ENCODE measurements around the gene OR51M1. TPM values are rescaled to one million over a fixed set of nuclear protein-coding genes. Genes with fewer than 3 reads are reported as not detected.
"Not testable (repeated sequence)": the region's sequence is repeated elsewhere in the genome, so short reads cannot be mapped to it uniquely, and the experiment has no call there.

The OR51M1 gene, protein sequence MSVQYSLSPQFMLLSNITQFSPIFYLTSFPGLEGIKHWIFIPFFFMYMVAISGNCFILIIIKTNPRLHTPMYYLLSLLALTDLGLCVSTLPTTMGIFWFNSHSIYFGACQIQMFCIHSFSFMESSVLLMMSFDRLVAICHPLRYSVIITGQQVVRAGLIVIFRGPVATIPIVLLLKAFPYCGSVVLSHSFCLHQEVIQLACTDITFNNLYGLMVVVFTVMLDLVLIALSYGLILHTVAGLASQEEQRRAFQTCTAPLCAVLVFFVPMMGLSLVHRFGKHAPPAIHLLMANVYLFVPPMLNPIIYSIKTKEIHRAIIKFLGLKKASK
- not detected for polyA plus RNA-seq (2012; ENCODE audit: insufficient read depth, insufficient read length)

DNA sequence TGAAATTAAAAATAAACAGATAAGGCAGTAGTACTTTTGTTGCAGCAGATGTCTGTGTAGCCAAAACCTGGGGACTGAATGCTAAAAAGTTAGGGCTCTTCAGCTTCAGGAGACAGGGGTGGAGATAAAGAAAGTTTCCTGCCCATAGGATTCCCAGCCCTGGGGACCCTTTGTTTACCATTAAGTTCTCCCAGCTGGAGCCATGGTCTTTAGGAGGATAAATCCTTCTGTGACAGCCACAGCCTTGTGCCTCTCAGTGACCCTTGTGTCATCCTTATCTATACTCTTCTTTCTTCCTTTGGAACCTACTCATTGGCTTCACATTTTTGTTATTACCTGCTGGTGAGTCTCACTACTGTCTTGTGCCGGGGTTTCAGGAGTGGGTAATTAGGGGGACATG is at the start of gene OR51M1:
TSS of gene OR51M1 (plus strand) at position 237 of the 400 bp plus-strand sequence. CDS start 5,587 bp downstream, outside the sequence.
- no peak for DNase-seq (ENCODE audit: low read depth, low spot score)
- H3K4me3 ChIP-seq (ENCODE audit: low read length), result no peak within 1 kb of the TSS

DNA sequence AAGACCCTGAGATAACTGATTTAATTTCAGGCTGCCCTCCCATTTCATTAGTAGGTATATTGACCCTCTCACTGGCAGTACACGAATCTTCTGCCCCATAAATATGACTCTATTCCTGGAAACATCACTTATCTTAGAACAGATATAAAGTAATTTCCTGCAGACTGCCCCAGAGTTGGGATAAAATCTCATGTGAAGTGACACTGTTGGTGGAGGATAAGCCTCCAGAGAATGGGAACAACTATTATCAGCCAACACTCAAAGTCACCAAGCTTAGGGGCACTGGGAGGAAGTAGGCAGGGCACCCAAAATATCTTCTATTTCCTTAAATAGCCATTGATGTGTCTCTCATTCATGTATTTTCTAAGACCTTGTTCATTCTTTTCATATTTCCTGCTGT is 48.4 kb upstream of the OR51M1 start:
- no peak for DNase-seq (ENCODE audit: low read depth, low spot score)
- no peak overlapping the region for H3K4me3 ChIP-seq (ENCODE audit: low read length)

DNA sequence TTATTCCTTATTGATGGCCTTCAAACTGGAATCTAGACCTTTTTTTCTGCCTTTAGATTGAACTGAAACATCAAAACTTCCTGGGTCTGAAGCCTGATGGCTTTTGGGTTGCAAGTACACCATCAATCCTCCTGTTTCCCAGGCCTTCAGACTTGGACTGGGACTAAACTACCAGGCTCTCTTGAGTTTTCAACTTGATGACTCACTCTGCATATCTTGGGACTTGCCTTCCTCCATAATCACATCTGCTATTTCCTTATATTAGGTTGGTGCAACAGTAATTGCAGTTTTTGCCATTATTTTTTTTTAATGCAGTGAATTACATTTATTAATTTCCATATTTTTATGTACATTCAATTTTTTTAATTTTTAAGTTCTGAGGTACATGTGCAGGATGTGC is 47.3 kb upstream of the OR51M1 start:
- no peak overlapping the region for H3K4me3 ChIP-seq (ENCODE audit: low read length)
- no peak for DNase-seq (ENCODE audit: low read depth, low spot score)

DNA sequence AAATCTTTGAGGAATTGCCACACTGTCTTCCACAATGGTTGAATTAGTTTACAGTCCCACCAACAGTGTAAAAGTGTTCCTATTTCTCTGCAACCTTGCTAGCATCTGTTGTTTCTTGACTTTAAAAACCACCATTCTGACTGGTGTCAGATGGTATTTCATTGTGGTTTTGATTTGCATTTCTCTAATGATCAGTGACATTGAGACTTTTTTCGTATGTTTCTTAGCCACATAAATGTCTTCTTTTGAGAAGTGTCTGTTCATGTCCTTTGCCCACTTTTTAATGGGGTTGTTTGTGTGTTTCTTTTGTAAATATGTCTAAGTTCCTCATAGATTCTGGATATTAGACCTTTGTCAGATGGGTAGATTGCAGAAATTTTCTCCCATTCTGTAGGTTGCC is 46.4 kb upstream of the OR51M1 start:
- H3K4me3 ChIP-seq (ENCODE audit: low read length); DNase-seq (ENCODE audit: low read depth, low spot score): not testable (repeated sequence)

DNA sequence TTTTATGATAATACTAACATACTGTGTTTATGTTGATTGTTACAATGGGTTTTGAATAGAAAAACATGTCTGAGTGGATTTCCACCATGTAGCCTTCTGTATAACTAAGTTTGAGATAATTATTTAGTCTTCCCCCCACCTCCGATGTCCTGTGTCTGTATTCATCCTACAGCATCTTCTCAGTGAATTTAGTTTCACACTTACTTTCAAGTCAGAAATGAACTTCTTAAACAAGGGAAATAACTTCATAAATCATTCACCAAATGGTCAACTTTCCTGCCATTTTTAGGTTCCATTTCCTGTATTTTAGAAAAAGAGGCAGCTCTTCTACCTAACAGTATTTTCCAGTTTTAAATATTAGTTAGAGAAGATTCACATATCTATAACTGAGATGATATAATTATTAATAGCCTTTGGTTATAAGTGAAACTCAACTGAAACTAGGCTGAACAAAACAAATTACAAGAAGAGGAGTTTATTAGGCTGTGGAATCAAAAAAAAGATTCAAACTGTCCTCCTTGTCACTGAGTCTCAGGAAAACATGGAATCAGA is 43.8 kb upstream of the OR51M1 start:
- DNase-seq (ENCODE audit: low read depth, low spot score), result no peak

DNA sequence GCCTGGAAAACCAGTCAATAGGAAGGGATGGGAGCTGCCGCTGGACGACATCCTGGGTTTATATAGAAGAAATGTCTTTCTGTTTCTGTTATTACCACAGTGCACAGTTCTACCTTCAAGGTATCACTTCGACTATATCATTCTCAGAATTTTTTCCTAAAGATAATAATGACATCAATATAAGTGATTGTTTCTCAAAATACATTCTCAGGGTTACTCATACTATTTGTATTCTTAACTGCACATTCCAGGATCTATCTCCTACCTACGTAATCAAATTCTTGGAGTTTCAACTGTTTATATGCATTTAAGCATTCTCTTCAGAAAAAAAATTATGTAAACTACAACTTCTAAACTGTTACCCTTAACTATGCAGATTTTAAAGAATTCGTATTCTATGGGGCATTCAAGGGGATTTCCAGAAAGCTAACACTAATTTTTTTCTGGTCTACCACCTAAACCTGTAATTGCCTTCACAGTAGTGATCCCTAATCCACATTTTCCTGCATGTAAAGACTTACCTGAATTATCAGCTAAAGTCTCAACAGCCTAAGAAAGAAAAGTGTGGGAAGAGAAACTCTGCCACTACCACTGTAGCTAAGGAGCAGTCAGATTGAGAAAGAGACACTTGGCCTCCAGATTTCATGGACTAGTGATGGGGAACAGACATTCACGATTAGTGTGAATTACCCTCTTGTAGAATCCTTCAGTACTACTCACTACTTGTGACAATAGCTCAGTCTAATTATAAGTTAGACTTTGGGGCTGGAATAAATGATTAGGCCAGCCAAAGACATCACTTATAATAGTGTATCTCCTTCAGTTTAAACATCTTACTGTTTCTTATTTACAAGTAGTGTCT is 39.9 kb upstream of the OR51M1 start, which contains the start of gene OR51B5:
TSS of gene OR51B5 (minus strand) at position 51 of the 862 bp plus-strand sequence. CDS start at position 51, 0 bp downstream.
- no peak within 1 kb of the TSS for H3K4me3 ChIP-seq (ENCODE audit: low read length)
- no peak for DNase-seq (ENCODE audit: low read depth, low spot score)

More for the DNA sequence above, 43.8 kb upstream of the OR51M1 start:
- no peak overlapping the region for H3K4me3 ChIP-seq (ENCODE audit: low read length)

DNA sequence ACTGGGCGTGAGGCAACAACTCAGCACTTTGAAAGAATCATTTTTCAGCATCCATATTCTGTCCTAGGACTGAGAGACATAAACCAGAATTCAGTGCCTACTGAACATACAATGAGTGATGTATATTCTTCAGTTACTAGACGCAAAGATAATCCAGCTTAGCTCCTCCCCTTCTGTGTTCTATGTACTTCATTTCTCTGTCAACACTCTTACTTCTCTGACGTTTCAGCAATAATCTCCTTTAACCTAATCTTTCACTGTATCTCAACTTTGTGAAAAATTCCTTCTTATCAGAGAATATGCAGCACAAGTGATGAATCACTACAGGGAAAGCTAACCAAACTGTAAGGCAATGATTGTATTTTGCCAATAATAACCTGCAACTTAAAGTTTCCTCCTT is 37.8 kb upstream of the OR51M1 start:
- no peak overlapping the region for H3K4me3 ChIP-seq (ENCODE audit: low read length)

DNA sequence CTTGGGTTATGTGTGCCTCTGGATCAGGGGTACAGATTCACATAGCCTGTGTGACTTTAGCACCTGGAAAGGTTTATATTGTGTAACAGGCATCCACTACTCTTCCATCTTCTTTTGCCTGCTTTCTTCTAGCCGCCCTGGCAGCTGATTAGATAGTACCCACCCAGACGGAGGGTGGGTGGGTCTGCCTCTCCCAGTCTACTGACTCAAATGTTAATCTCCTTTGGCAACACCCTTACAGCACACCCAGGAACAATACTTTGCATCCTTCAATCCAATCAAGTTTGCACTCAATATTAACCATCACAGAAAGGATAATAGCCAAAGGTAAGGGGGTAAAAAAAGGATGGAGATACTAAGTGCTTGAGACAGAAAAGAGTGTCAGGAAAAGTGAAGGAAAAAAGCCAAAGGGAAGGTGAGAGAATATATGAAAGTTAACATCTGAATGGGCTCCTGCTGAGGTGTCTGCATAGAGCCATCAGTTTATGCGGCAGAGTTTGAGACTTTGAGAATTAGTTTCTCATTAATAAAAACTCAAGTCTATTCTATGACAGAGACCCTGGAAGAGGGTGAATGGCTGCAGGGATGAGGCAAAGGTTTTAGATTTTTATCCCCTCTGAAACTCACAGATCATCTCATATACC is 34.9 kb upstream of the OR51M1 start:
- H3K4me3 ChIP-seq (ENCODE audit: low read length), result no peak overlapping the region
- DNase-seq (ENCODE audit: low read depth, low spot score), result no peak

More for the DNA sequence above, 37.8 kb upstream of the OR51M1 start:
- no peak for DNase-seq (ENCODE audit: low read depth, low spot score)

DNA sequence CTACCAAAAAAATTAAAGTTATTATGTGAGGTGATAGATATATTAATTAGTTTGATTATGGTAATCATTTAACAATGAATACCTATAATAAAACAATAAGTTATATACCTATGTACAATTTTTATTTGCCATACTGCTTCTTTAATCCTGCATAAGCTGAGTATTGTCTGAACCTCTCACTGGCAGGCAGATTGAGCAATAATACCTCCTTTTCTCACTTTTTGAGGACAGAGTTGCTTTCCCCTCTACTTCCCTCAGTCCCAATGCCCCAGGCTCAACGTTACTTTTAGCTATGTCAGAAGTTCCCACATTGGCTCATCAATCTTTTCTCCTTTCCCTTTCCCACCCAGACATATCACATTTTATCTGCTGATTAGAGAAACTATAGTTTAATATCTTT is 34.1 kb upstream of the OR51M1 start:
- no peak overlapping the region for H3K4me3 ChIP-seq (ENCODE audit: low read length)
- DNase-seq (ENCODE audit: low read depth, low spot score), result no peak

DNA sequence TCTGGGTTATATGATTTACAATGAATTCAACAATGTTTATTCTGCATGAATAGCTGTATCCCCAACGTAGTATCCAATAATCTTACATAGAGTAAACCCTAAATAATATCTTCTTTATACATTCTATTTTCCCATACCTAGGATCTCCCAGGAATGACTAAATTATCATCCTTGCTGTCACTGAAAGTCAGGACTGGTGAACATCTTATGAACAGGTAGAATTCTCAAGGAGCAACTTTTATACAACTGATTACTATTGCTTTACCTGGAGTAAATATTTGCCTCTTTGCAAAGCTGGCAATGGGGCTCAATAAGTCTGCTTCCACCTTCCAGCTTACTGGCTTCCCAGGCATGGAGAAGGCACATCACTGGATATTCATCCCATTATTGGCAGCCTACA is 32.4 kb upstream of the OR51M1 start, which contains the start of gene OR51B6:
TSS of gene OR51B6 (plus strand) at position 301 of the 400 bp plus-strand sequence. CDS start at position 301, 0 bp downstream.
- DNase-seq (ENCODE audit: low read depth, low spot score), result no peak
- H3K4me3 ChIP-seq (ENCODE audit: low read length), result no peak within 1 kb of the TSS

DNA sequence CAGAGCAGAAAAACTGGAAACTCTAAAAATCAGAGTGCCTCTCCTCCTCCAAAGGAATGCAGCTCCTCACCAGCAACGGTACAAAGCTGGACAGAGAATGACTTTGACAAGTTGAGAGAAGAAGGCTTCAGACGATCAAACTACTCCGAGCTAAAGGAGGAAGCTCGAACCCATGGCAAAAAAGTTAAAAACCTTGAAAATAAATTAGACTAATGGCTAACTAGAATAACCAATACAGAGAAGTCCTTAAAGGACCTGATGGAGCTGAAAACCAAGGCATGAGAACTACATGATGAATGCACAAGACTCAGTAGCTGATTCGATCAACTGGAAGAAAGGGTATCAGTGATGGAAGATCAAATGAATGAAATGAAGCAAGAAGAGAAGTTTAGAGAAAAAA is 27.6 kb upstream of the OR51M1 start:
- not testable (repeated sequence) for H3K4me3 ChIP-seq (ENCODE audit: low read length); DNase-seq (ENCODE audit: low read depth, low spot score)

DNA sequence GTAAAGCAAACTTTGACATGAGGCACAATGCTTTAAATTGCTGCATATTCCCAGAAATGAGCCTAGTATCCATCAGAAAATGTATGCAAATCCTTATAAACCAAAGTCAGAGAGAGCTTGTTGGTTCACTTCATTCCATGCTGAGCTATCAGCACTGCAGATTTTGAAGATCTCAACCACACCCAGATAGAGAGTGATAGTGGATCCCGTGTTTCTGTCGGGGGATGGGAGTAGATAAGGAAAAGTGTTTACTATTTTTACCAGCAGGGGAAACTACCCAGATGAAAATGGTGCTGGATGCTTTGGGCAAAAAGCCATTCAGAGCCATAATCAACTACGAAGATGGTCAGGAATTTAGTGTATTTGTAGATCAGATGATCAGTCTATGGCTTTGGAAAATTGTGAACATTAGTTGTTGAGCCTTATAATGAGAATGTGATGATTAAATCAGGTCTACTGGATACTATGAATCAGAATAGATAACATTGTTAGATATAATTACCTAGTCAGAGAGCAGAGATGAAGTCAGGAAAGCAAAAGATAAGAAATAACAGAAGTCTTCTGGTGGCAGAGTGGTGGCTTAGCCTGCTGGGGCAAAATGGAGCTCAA is 21.5 kb upstream of the OR51M1 start:
- DNase-seq (ENCODE audit: low read depth, low spot score), result no peak
- H3K4me3 ChIP-seq (ENCODE audit: low read length), result no peak overlapping the region

DNA sequence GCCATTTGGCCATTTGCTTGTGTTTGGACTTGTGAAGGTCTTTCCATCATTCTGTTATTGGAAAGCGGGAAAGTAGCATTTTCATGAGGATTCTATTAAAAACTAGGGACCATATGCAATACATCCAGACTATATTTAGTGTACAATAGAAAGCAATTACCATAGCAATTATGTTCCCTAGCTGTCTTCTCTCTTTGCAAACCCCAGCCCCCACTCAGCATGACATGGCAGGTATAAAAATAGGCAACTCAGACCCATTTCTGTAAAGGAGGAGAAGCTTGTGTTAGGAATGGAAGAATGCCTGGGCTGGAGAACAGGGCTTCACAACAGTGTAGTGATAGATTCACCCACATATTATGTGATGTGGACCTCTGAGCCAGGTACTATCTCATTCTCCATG is 19.9 kb upstream of the OR51M1 start:
- H3K4me3 ChIP-seq (ENCODE audit: low read length), result no peak overlapping the region
- no peak for DNase-seq (ENCODE audit: low read depth, low spot score)

DNA sequence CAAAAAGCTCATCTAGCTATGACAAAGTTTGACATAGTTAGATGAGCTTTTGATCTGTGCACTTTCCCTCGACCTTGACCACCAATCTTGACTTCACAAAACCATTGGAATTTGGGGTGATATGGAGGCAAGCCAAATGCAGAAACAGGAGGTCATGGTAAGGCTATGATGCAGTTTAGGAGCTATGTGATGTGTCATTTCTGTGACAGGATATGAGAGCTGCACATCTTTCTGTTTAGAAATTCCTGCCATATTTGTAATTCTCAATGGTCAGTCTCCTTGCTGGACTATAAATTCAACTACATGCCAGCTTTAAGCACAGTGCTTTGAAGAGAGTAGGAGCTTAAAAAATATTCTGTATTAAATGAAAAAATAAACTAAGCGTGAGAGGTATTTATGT is 19.4 kb upstream of the OR51M1 start:
- no peak overlapping the region for H3K4me3 ChIP-seq (ENCODE audit: low read length)
- no peak for DNase-seq (ENCODE audit: low read depth, low spot score)

DNA sequence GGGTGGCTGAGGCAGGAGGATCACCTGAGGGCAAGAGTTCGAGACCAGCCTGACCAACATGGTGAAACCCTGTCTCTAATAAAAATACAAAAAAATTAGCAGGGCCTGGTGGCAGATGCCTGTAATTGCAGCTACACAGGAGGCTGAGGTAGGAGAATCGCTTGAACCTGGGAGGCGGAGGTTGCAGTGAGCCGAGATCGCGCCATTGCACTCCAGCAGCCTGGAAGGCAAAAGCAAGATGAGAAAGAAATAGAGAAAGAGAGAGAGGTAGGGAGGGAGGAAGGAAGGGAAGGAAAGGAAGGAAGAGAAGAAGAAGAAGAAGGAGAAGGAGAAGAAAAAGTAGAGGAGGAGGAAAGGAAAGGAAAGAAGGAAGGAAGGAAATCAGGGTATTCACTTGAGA is 17.2 kb upstream of the OR51M1 start:
- H3K4me3 ChIP-seq (ENCODE audit: low read length), result not testable (repeated sequence)

DNA sequence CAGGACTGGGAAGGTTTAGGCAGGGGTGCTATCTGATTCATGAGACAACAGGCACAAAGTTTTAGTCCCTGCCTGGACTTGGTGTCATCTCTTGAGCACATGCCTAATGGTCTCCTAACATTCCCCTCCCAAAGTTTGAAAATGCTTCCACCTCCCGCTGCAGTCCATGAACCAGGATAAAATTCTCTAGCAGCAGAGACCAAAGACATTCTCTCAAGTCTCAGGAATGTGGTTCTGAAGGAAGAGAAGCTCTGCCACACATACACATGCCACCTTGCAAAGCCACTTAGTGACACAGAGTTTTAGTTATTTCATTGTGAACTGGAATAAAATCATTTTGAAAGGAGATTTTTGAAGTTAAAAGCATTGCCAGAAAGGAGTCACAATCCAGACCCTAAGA is 16.8 kb upstream of the OR51M1 start:
- no peak for DNase-seq (ENCODE audit: low read depth, low spot score)
- H3K4me3 ChIP-seq (ENCODE audit: low read length), result no peak overlapping the region

More for the DNA sequence above, 17.2 kb upstream of the OR51M1 start:
- DNase-seq (ENCODE audit: low read depth, low spot score), result not testable (repeated sequence)

DNA sequence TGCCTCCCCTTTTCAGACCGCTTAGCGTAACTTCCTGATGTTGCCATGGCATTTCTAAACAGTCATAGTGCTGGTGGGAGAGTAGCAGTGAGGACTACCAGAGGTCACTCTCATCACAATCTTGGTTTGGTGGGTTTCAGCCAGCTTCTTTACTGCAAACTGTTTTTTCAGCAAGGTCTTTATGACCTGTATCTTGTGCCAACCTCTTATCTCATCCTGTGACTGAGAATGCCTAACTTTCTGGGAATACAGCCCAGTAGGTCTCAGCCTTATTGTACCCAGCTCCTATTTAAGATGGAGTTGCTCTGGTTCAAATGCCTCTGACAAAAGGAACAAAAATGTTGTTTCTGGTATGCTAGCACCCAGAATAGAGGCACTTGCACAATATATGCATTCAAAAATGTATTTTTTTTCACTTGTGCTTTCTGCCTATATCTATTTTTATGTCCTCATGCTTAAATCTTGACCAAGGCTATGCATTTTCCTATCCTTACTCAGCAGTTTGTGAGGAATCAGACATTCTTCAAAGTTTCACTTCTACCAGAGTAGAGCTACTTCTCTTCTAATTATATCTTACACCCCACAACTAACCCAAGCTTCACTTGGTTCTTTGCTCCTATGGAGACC is 16.1 kb upstream of the OR51M1 start:
- H3K4me3 ChIP-seq (ENCODE audit: low read length), result no peak overlapping the region
- DNase-seq (ENCODE audit: low read depth, low spot score), result no peak

DNA sequence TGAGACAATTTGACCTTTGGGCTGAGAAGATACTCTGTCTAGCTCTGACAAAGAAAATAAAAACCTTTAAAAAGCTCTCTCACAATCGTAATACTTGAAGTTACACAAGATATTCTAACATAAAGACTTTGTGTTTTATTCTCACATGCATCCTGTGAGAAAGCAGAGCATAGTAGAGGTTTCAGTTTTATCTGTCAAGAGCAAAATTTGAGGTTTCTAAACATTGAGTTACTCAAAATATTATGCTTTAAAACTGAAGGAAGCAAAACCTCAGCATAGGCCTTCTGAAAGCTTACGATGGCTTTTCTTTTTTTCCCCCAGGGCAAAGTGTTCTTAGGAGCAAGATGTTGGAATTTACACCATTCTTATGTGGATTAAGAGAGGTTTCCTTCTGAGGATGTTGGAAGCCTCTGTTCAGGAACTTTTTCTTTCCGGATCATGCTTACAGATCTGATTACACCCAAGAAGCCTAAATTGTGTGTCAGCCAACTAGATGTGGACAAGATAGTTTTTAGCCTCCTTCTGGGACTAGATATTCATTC is 15.0 kb upstream of the OR51M1 start:
- no peak overlapping the region for H3K4me3 ChIP-seq (ENCODE audit: low read length)
- no peak for DNase-seq (ENCODE audit: low read depth, low spot score)
